Osteoblast (primary cell): ENCODE results near the gene CPNE8. TPM values are rescaled to one million over a fixed set of nuclear protein-coding genes. Genes with fewer than 3 reads are reported as not detected.

ENCODE experiments used
- DNase-seq: peaks from one replicate; pipeline ENCODE4 v3.0.0; 2011; ENCODE audit warnings: low spot score, mixed read lengths; ENCODE audit not compliant: insufficient read length; ENCODE audit errors: missing footprints
- H2AFZ ChIP-seq: 2 replicates; pipeline ENCODE4 v1.6.0; 2011; ENCODE audit warnings: mild to moderate bottlenecking, low read length
- H3K27ac ChIP-seq: 2 replicates; pipeline ENCODE4 v1.5.1; 2011; ENCODE audit warnings: mild to moderate bottlenecking, low read depth, low read length, moderate library complexity
- H3K27me3 ChIP-seq: 2 replicates; pipeline ENCODE4 v1.6.0; 2012; ENCODE audit warnings: mild to moderate bottlenecking, control low read depth, inconsistent platforms, low read length, moderate library complexity; ENCODE audit not compliant: insufficient read depth
- H3K36me3 ChIP-seq: 2 replicates; pipeline ENCODE4 v1.5.1; 2011; ENCODE audit warnings: mild to moderate bottlenecking, low read length, control low read depth, moderate library complexity; ENCODE audit not compliant: insufficient read depth
- H3K4me1 ChIP-seq: 2 replicates; pipeline ENCODE4 v1.5.1; 2011; ENCODE audit warnings: mild to moderate bottlenecking, low read length, control low read depth, moderate library complexity; ENCODE audit not compliant: insufficient read depth
- H3K4me2 ChIP-seq: 2 replicates; pipeline ENCODE4 v1.6.0; 2011; ENCODE audit warnings: mild to moderate bottlenecking, low read length; ENCODE audit not compliant: insufficient read depth
- H3K4me3 ChIP-seq: fragments of 200-600 bp; sonication (generic); 3 replicates; pipeline ENCODE4 v1.5.1; 2012; ENCODE audit warnings: mild to moderate bottlenecking, low read length, inconsistent platforms; ENCODE audit not compliant: insufficient read depth
- H3K79me2 ChIP-seq: 2 replicates; pipeline ENCODE4 v1.6.0; 2012; ENCODE audit warnings: mild to moderate bottlenecking, low read length, control low read depth, inconsistent platforms; ENCODE audit not compliant: insufficient read depth
- H3K9me3 ChIP-seq: 2 replicates; pipeline ENCODE4 v1.5.1; 2011; ENCODE audit warnings: low read depth, low read length, control low read depth
- H4K20me1 ChIP-seq: 2 replicates; pipeline ENCODE4 v1.6.0; 2012; ENCODE audit warnings: mild to moderate bottlenecking, low read length, control low read depth; ENCODE audit not compliant: insufficient read depth
- CTCF ChIP-seq: IDR thresholded peaks from 2 replicates; pipeline ENCODE4 v1.5.1; 2011; ENCODE audit warnings: mild to moderate bottlenecking, low read depth, low read length, moderate library complexity; ENCODE audit errors: extremely low read depth
- total RNA-seq: library from RNA; depleted of rRNA; stranded (reverse); fragments of >200 nt; gene quantifications from 2 replicates; pipeline ENCODE4 v1.2.3, GENCODE V29; 2012

Gene CPNE8
- total RNA-seq, 1 donor, result 20.6 TPM

DNA sequence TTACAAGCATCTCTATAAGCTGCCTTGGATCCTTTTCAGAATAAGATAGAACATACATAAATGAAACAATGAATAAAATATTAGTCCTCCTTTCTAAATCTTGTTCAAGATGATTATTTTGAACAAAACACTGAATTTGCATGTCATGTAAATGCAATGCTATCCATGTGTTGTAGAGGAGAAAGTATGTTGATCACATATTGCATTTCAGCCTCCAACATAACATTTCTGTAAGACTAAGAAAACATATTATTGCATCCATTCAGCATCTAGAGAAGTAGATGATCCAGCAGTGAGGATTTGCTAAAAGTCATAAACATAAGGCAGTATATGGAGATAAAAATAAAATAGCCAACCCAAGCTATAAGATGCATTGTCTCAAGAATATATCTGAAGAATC is 172.6 kb downstream of the CPNE8 start:
- Histone ChIP-seq H3K4me3 (no peak overlapping the region), H3K4me1 (no peaks in the 10 kb centered on the region), H4K20me1 (no peaks in the 10 kb centered on the region), H2AFZ (no peak overlapping the region), H3K36me3 (no peaks in the 10 kb centered on the region), H3K27me3 (no peaks in the 10 kb centered on the region), H3K9me3 (no peaks in the 10 kb centered on the region), H3K27ac (no peak overlapping the region), H3K79me2 (no peaks in the 10 kb centered on the region), H3K4me2 (no peak overlapping the region)
- no peak for DNase-seq
- no peak for TF ChIP-seq CTCF

DNA sequence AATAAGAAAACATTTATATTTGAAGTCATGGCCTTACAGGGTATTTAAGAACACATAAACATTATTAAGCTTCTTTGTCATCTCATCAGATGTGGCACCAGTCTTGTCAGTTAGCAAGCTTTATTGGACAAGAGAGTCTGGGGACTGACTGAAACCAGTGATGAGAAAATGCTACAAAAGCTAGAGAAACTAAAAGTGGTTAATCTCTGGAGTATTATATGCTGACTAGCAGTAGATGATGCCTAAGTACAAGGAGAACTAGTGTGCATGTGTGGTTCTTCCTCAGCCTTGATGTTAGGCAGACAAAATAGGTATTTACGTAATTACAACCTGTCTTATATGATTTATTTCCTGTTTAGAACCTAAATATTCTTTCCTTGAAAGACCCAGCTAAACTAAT is 176.5 kb downstream of the CPNE8 start:
- no peaks in the 10 kb centered on the region for H4K20me1 ChIP-seq
- no peaks in the 10 kb centered on the region for H3K36me3 ChIP-seq
- H3K4me1 ChIP-seq, result no peaks in the 10 kb centered on the region
- H3K4me3 ChIP-seq, result no peak overlapping the region
- no peaks in the 10 kb centered on the region for H3K27me3 ChIP-seq
- no peak overlapping the region for H3K4me2 ChIP-seq
- no peak overlapping the region for H2AFZ ChIP-seq
- no peaks in the 10 kb centered on the region for H3K79me2 ChIP-seq
- no peaks in the 10 kb centered on the region for H3K9me3 ChIP-seq
- no peak for DNase-seq
- no peak overlapping the region for H3K27ac ChIP-seq
- TF ChIP-seq CTCF, result no peak

DNA sequence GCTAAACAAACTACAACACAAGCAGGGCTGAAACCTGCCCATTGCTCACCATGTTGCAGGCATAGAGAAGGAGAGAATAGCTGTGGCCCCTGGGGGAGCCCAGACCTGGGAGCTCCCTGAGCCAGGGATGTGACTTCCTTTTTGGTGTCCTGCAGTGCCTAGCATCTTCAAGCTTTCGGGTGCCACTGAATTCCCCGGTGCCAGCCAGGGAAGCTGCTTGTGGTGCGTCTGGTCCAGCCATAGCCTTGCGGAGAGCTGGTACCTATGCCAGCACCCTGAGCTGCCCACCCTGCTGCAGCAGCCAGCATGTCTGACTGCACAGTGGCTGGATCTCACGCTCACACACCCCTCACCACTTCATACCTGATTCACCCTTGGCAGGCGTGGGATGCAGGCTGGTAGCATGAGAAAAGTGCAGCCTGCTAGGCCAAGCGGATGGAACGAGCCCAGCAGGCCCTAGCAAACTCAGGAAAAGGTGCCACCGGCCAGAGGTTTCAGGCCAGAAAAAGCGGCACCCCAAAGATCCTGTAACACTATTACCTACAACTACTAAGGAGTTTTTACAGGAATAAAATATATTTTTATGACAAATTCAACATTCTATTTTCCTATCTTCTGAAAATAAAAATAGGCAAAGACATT is 183.7 kb downstream of the CPNE8 start:
- Histone ChIP-seq H3K27ac (no peak overlapping the region), H3K4me2 (no peak overlapping the region), H2AFZ (no peak overlapping the region), H3K36me3 (no peaks in the 10 kb centered on the region), H4K20me1 (no peaks in the 10 kb centered on the region), H3K27me3 (no peaks in the 10 kb centered on the region), H3K9me3 (no peaks in the 10 kb centered on the region), H3K4me3 (no peak overlapping the region), H3K79me2 (no peaks in the 10 kb centered on the region), H3K4me1 (no peaks in the 10 kb centered on the region)
- TF ChIP-seq CTCF, result no peak
- no peak for DNase-seq

DNA sequence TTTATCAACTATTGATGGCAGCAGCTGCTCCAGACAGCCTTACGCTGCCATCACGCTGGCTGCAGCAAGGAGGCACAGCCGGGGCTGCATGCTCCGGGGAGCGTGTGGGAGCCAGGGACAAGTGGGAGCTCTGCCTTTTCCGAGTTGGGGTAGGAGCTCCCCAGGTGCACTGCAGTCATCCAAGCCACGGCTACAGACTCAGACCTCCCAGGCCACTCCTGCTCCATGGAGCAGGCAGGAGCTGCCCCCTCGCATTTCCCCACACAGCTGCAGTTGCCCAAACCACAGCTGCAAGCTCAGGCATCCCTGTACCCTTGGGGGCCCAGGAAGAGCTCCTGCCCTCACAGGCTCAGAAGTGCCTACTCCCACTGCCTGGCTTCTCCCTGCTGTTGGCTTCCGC is 184.7 kb downstream of the CPNE8 start:
- H3K4me1 ChIP-seq, result no peaks in the 10 kb centered on the region
- H4K20me1 ChIP-seq, result no peaks in the 10 kb centered on the region
- no peaks in the 10 kb centered on the region for H3K9me3 ChIP-seq
- no peaks in the 10 kb centered on the region for H3K27me3 ChIP-seq
- no peak overlapping the region for H2AFZ ChIP-seq
- H3K79me2 ChIP-seq, result no peaks in the 10 kb centered on the region
- no peak overlapping the region for H3K4me2 ChIP-seq
- no peak for TF ChIP-seq CTCF
- H3K4me3 ChIP-seq, result no peak overlapping the region
- DNase-seq, result no peak
- H3K36me3 ChIP-seq, result no peaks in the 10 kb centered on the region
- H3K27ac ChIP-seq, result no peak overlapping the region
